ENCODE results near the gene MAZ.
A peak's percentile ranks its signal among the peaks of the same experiment; 100 is the strongest.

The MAZ gene

DNA sequence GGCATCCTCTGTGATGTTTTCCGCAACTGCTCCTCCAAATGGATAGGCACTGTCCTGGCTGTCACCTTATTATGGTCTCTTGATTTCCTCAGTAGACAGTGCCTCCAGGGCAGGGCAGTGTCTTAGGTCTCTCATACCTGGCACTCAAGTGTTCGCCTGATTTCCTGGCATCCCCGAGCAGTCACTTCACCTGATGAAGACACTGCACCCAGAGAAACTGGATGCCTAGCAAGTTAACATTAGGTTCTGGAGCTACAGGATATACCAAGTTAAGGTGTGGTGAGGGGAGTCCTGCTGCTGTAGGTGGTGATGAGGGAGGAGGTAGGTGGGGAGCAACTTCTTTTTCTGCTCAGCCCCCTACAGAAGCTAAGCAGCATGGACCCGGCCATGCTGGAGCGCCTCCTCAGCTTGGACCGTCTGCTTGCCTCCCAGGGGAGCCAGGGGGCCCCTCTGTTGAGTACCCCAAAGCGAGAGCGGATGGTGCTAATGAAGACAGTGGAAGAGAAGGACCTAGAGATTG is 3.9 kb upstream of the MAZ start:
- peak overlapping the region; percentile 39; the same call in 1 of the 2 replicates for H3K4me2 ChIP-seq
- H3K79me2 ChIP-seq (ENCODE audit: insufficient read depth, low read depth): peaks cover 3% of the 10 kb centered on the region; the same call in 1 of the 2 replicates
- H3K4me3 ChIP-seq (IDR thresholded peaks at IDR 0.05; ENCODE audit: insufficient read depth, low read depth, low read length): no peak overlapping the region
- no peak overlapping the region for H3K9ac ChIP-seq
- no peaks in the 10 kb centered on the region for H3K27me3 ChIP-seq (ENCODE audit: insufficient read depth, low read depth)
- no peaks in the 10 kb centered on the region for H4K20me1 ChIP-seq (ENCODE audit: insufficient read depth)
- 0 out of 2 replicates have a peak overlapping the region, but pooled peaks have one; percentile 11 for H3K27ac ChIP-seq
- no peak overlapping the region for H2AFZ ChIP-seq (ENCODE audit: low read depth)
- H3K4me1 ChIP-seq (ENCODE audit: low read depth, poor library complexity, severe bottlenecking): peaks cover 24% of the 10 kb centered on the region
- no peak for TF ChIP-seq CTCF (conservative IDR thresholded peaks at IDR 0.05; ENCODE audit: low read depth, low read length)
- peaks cover 18% of the 10 kb centered on the region; the same call in 1 of the 2 replicates for H3K36me3 ChIP-seq (ENCODE audit: insufficient read depth)

DNA sequence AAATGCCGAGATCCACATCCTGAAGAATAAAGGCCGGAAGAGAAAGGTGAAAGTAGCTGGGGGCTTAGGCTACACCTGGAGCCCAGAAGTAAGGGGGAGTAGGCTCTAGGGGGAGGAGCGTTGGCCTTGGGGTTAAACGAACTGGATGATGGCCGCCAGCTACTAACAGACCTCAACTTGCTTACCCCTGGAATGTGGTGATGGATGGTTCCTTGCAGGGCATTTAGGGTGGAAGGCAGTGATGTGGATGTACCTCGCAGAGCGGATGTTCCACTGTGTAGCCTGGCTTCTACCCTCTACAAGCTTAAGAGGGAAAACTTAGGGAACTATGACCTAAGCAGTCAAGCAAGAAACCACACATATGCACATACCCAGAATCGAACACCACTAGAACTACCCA is 2.3 kb upstream of the MAZ start:
- Histone ChIP-seq H3K4me2 (peak overlapping the region; percentile 79), H3K9ac (peak overlapping the region; percentile 71; the same call in 1 of the 2 replicates), H4K20me1 (ENCODE audit: insufficient read depth) (no peaks in the 10 kb centered on the region), H3K27me3 (ENCODE audit: insufficient read depth, low read depth) (no peaks in the 10 kb centered on the region), H3K4me3 (IDR thresholded peaks at IDR 0.05; ENCODE audit: insufficient read depth, low read depth, low read length) (no peak overlapping the region), H3K36me3 (ENCODE audit: insufficient read depth) (peaks cover 17% of the 10 kb centered on the region; the same call in 1 of the 2 replicates), H3K79me2 (ENCODE audit: insufficient read depth, low read depth) (peaks cover 19% of the 10 kb centered on the region), H2AFZ (ENCODE audit: low read depth) (no peak overlapping the region), H3K27ac (peak overlapping the region; percentile 78), H3K4me1 (ENCODE audit: low read depth, poor library complexity, severe bottlenecking) (peaks cover 29% of the 10 kb centered on the region)
- no peak for TF ChIP-seq CTCF (conservative IDR thresholded peaks at IDR 0.05; ENCODE audit: low read depth, low read length)

GRCh38 chr16:29804455-29805231 is 1.7 kb upstream of the MAZ start:
- Histone ChIP-seq H4K20me1 (ENCODE audit: insufficient read depth) (no peaks in the 10 kb centered on the region), H3K4me3 (IDR thresholded peaks at IDR 0.05; ENCODE audit: insufficient read depth, low read depth, low read length) (peak overlapping the region; percentile 50), H3K4me2 (peak overlapping the region; percentile 79), H3K27me3 (ENCODE audit: insufficient read depth, low read depth) (no peaks in the 10 kb centered on the region), H3K79me2 (ENCODE audit: insufficient read depth, low read depth) (peaks cover 25% of the 10 kb centered on the region), H3K4me1 (ENCODE audit: low read depth, poor library complexity, severe bottlenecking) (peaks cover 35% of the 10 kb centered on the region), H3K9ac (peak overlapping the region; percentile 71), H3K36me3 (ENCODE audit: insufficient read depth) (peaks cover 13% of the 10 kb centered on the region; the same call in 1 of the 2 replicates), H3K27ac (peak overlapping the region; percentile 78), H2AFZ (ENCODE audit: low read depth) (peak overlapping the region; percentile 39)
- TF ChIP-seq CTCF (conservative IDR thresholded peaks at IDR 0.05; ENCODE audit: low read depth, low read length): no peak

DNA sequence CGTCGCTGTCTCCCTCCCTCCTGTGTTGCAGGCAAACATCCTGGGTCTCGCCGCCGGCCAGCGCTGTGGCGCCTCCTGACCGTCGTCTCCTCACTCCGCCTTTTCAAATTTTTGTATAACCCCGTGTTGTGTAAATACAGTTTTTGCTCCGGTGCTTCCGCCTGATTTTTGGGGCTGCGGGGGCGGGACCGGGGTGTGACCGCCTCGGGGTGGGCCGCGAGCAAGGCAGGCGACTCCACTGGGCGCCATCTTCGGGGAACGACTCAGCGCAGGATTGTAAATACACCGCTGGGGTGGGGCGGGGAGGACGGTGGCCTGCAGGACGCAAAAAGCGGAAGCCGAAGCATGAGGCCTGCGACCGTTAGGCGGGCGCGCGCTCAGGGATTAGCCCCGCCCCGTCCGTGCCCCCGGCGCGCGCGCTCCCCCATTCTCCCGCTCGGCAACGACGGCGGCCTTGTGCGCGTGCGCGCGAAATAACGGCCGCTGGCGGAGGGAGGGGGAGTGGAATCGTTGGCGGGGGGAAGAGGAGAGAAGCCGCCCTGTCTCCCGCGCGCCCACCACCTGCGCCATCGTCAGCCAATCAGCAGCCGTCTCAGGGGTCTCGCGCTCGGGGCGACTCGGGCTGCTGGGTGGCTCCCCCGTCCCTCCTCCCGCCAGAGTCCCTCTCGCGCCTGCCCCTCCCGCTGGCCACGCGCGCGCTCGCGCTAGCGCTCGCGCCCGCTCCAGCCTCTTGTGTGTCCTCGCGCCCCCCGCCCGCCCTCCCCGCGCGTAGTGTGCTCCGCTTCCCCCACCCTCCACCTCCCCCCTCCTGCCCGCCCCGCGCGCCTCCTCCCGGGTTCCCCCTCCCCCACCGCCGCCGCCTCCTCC is 864 bp upstream of the MAZ start:
- Histone ChIP-seq H2AFZ (ENCODE audit: low read depth) (peak overlapping the region; percentile 39), H3K27me3 (ENCODE audit: insufficient read depth, low read depth) (no peaks in the 10 kb centered on the region), H3K4me3 (IDR thresholded peaks at IDR 0.05; ENCODE audit: insufficient read depth, low read depth, low read length) (peak overlapping the region; percentile 50), H3K9ac (peak overlapping the region; percentile 71), H3K4me2 (peak overlapping the region; percentile 79), H3K4me1 (ENCODE audit: low read depth, poor library complexity, severe bottlenecking) (peaks cover 44% of the 10 kb centered on the region), H3K27ac (peak overlapping the region; percentile 78), H3K79me2 (ENCODE audit: insufficient read depth, low read depth) (peaks cover 33% of the 10 kb centered on the region), H4K20me1 (ENCODE audit: insufficient read depth) (no peaks in the 10 kb centered on the region), H3K36me3 (ENCODE audit: insufficient read depth) (peaks cover 10% of the 10 kb centered on the region; the same call in 1 of the 2 replicates)
- no peak for TF ChIP-seq CTCF (conservative IDR thresholded peaks at IDR 0.05; ENCODE audit: low read depth, low read length)
